SK-N-SH (cell line): ENCODE measurements around the gene TAAR2. TPM values are rescaled to one million over a fixed set of nuclear protein-coding genes. Genes with fewer than 3 reads are reported as not detected.

Experiments used
- CTCF ChIA-PET: fragments of 300-600, 350-600 bp; formaldehyde crosslinking; extraction: SDS; loops from one replicate; lab custom pipeline; 2021; lab: Yijun Ruan, JAX
- POLR2A ChIA-PET: fragments of 350-600 bp; sonication (Branson Sonifier 250); formaldehyde crosslinking; extraction: SDS; loops from one replicate; lab custom pipeline; 2020; ENCODE audit warnings: antibody characterized with exemption, inconsistent platforms; lab: Yijun Ruan, JAX
- DNase-seq: peaks from one replicate; pipeline ENCODE4 v3.0.0; 2012
- H2AFZ ChIP-seq: fragments of 200-600 bp; sonication (generic); 2 replicates; pipeline ENCODE4 v1.8.1; 2016; ENCODE audit warnings: antibody characterized with exemption, mild to moderate bottlenecking, low read depth
- H3F3A ChIP-seq: fragments of 200-600 bp; sonication (generic); replicated peaks from 2 replicates; pipeline ENCODE3; 2016; ENCODE audit warnings: antibody characterized with exemption, mild to moderate bottlenecking; ENCODE audit not compliant: insufficient read depth
- H3K27ac ChIP-seq, 2 experiments: fragments of 200-500 bp in 1 of 2; fragments of 200-600 bp in 1 of 2; sonication (Bioruptor generic) in 1 of 2; sonication (generic), shearing (Covaris generic) in 1 of 2; 2 replicates each; pipeline versions ENCODE4 v1.5.1 to v1.6.1; 2014 to 2016; ENCODE audit warnings: low read depth in 2 of 2, inconsistent platforms in 1 of 2, low read length in 1 of 2, mild to moderate bottlenecking in 1 of 2, mixed read lengths in 1 of 2
- H3K27me3 ChIP-seq: fragments of 200-600 bp; sonication (generic), shearing (Covaris generic); 2 replicates; pipeline ENCODE4 v1.6.1; 2016; ENCODE audit warnings: mixed run types; ENCODE audit not compliant: insufficient read depth
- H3K36me3 ChIP-seq, 2 experiments: fragments of 200-500 bp in 1 of 2; fragments of 200-600 bp in 1 of 2; sonication (Bioruptor generic) in 1 of 2; sonication (generic) in 1 of 2; replicated peaks in 1 of 2; 2 replicates each; pipeline versions ENCODE3 to v1.5.1; 2014 to 2016; ENCODE audit warnings: low read length in 1 of 2, mild to moderate bottlenecking in 1 of 2; ENCODE audit not compliant: insufficient read depth in 2 of 2, control insufficient read depth in 1 of 2
- H3K4me1 ChIP-seq, 2 experiments: fragments of 200-500 bp in 1 of 2; fragments of 200-600 bp in 1 of 2; sonication (Bioruptor generic) in 1 of 2; sonication (generic), shearing (Covaris generic) in 1 of 2; 2 replicates each; pipeline versions ENCODE4 v1.5.1 to v1.6.1; 2014 to 2016; ENCODE audit warnings: low read depth in 1 of 2, low read length in 1 of 2, mixed run types in 1 of 2; ENCODE audit not compliant: insufficient read depth in 2 of 2, control insufficient read depth in 1 of 2
- H3K4me2 ChIP-seq: fragments of 200-600 bp; sonication (generic), shearing (Covaris generic); 2 replicates; pipeline ENCODE4 v1.6.1; 2017; ENCODE audit warnings: mixed run types
- H3K4me3 ChIP-seq, 2 experiments: fragments of 200-500 bp in 1 of 2; fragments of 200-600 bp in 1 of 2; sonication (Bioruptor generic) in 1 of 2; sonication (generic), shearing (Covaris generic) in 1 of 2; 2 replicates each; pipeline versions ENCODE4 v1.5.1 to v1.8.1; 2014 to 2016; ENCODE audit warnings: low read depth in 2 of 2, inconsistent platforms in 1 of 2, low read length in 1 of 2, mild to moderate bottlenecking in 1 of 2, mixed read lengths in 1 of 2, moderate library complexity in 1 of 2
- H3K79me2 ChIP-seq: fragments of 200-600 bp; sonication (generic); 2 replicates; pipeline ENCODE4 v1.8.1; 2017; ENCODE audit warnings: mild to moderate bottlenecking; ENCODE audit not compliant: insufficient read depth
- H3K9ac ChIP-seq: fragments of 200-600 bp; sonication (generic); 2 replicates; pipeline ENCODE4 v1.6.1; 2017; ENCODE audit warnings: mixed run types
- H3K9me2 ChIP-seq: fragments of 200-600 bp; sonication (generic); 2 replicates; pipeline ENCODE4 v1.6.1; 2017; ENCODE audit warnings: mixed run types
- H3K9me3 ChIP-seq: fragments of 200-600 bp; sonication (generic); 2 replicates; pipeline ENCODE4 v1.6.1; 2017; ENCODE audit warnings: mixed run types, mild to moderate bottlenecking, moderate library complexity
- H4K20me1 ChIP-seq: fragments of 200-600 bp; sonication (generic); 2 replicates; pipeline ENCODE4 v1.6.1; 2017; ENCODE audit warnings: mild to moderate bottlenecking, mixed run types; ENCODE audit not compliant: insufficient read depth
- ELF1 ChIP-seq: IDR thresholded peaks from 2 replicates; pipeline ENCODE4 v1.4.0; 2012
- EP300 ChIP-seq, 2 experiments: IDR thresholded peaks; 2 replicates each; pipeline versions ENCODE4 v1.4.0 to v1.6.1; 2012; ENCODE audit warnings: borderline replicate concordance in 1 of 2, low read depth in 1 of 2, low read length in 1 of 2
- FOXJ3 ChIP-seq: sonication (generic); formaldehyde crosslinking; IDR thresholded peaks from 2 replicates; pipeline ENCODE4 v1.5.1; 2020; ENCODE audit warnings: mild to moderate bottlenecking, missing genetic modification reagents
- FOXM1 ChIP-seq: IDR thresholded peaks from 2 replicates; pipeline ENCODE4 v1.4.0; 2012; ENCODE audit warnings: low read depth, mild to moderate bottlenecking
- GATA2 ChIP-seq: sonication (generic); formaldehyde crosslinking; IDR thresholded peaks from 2 replicates; pipeline ENCODE4 v1.5.0; 2020; ENCODE audit warnings: mild to moderate bottlenecking, missing genetic modification reagents
- IRF3 ChIP-seq: fragments of 150-350 bp; IDR thresholded peaks from 2 replicates; pipeline ENCODE4 v1.6.1; 2016; ENCODE audit warnings: mild to moderate bottlenecking, low read depth, low read length
- MAX ChIP-seq: IDR thresholded peaks from 2 replicates; pipeline ENCODE4 v1.4.0; 2012; ENCODE audit warnings: low read depth
- MEF2A ChIP-seq: IDR thresholded peaks from 2 replicates; pipeline ENCODE4 v1.4.0; 2012; ENCODE audit warnings: low read depth, borderline replicate concordance
- NFIC ChIP-seq: IDR thresholded peaks from 2 replicates; pipeline ENCODE4 v1.4.0; 2012; ENCODE audit warnings: borderline replicate concordance
- RCOR1 ChIP-seq: fragments of 150-350 bp; IDR thresholded peaks from 2 replicates; pipeline ENCODE4 v1.6.1; 2017; ENCODE audit warnings: antibody characterized with exemption, low read length
- RFX5 ChIP-seq: IDR thresholded peaks from 2 replicates; pipeline ENCODE4 v1.6.1; 2012; ENCODE audit warnings: mild to moderate bottlenecking, improper control_type of control experiment, low read length
- SIN3A ChIP-seq: IDR thresholded peaks from 2 replicates; pipeline ENCODE4 v1.6.1; 2012; ENCODE audit warnings: low read depth, mild to moderate bottlenecking, low read length, moderate library complexity, borderline replicate concordance
- TAF1 ChIP-seq: IDR thresholded peaks from 2 replicates; pipeline ENCODE4 v1.6.1; 2012; ENCODE audit warnings: low read depth, mild to moderate bottlenecking, low read length, moderate library complexity, borderline replicate concordance
- YY1 ChIP-seq: IDR thresholded peaks from 2 replicates; pipeline ENCODE4 v1.4.0; 2012; ENCODE audit warnings: low read depth, mild to moderate bottlenecking
- WGBS: methylation state at CpG from one replicate; pipeline ENCODE4 v1.1.6; 2017; ENCODE audit warnings: low lambda C conversion rate; 5-methylcytosine and 5-hydroxymethylcytosine counted together
- polyA plus RNA-seq, 3 experiments: library from polyadenylated mRNA; depleted of rRNA; stranded (reverse); fragments of >200 nt; gene quantifications; 2 replicates each; pipeline ENCODE4 v1.2.3, GENCODE V29; 2012
- TF ChIP-seq, protein P1 (sequence below): IDR thresholded peaks from 2 replicates; pipeline ENCODE4; 2012

The TAAR2 gene
- polyA plus RNA-seq, 1 of the 3 experiments (the other 2 are of a cell fraction): not detected

GRCh38 chr6:132659082-132659481 lies 35.0 kb upstream of the TAAR2 start, which contains the start of gene TAAR1:
Gene TAAR1 (minus strand): TSS chr6:132659182. CDS start chr6:132646003, 13,179 bp downstream.
- no peaks in the 10 kb centered on the region for H3K9me3 ChIP-seq
- H3K79me2 ChIP-seq: no peaks in the 10 kb centered on the region
- H3K9me2 ChIP-seq: no peaks in the 10 kb centered on the region
- no peak for DNase-seq
- no peaks in the 10 kb centered on the region; the same call in 1 of the 2 replicates for H3K27me3 ChIP-seq
- no peak within 1 kb of the TSS for H3K4me2 ChIP-seq
- WGBS: 25% methylated on average over 3 of the region's 3 CpGs
- no peaks in the 10 kb centered on the region for H3K4me1 ChIP-seq
- H4K20me1 ChIP-seq: no peaks in the 10 kb centered on the region
- CTCF ChIA-PET: interaction anchor here (0.8 kb wide), 1 partner anchor 1087 kb away, joined by 3 read pairs; no protein-coding TSS in a partner anchor
- H3F3A ChIP-seq: no peaks in the 10 kb centered on the region
- no peak for TF ChIP-seq NFIC
- TF ChIP-seq MAX: no peak
- no peak for TF ChIP-seq TAF1
- no peak for TF ChIP-seq GATA2 (CRISPR knock-in tag)
- TF ChIP-seq RCOR1: no peak
- TF ChIP-seq MEF2A: no peak
- no peak for TF ChIP-seq EP300 (IDR thresholded peaks at IDR 0.05; ENCODE audit: borderline replicate concordance in 1 of 2, low read depth in 1 of 2, low read length in 1 of 2)
- no peak for TF ChIP-seq FOXM1
- no peak for TF ChIP-seq IRF3
- TF ChIP-seq ELF1: no peak
- TF ChIP-seq YY1: no peak
- TF ChIP-seq, protein P1, sequence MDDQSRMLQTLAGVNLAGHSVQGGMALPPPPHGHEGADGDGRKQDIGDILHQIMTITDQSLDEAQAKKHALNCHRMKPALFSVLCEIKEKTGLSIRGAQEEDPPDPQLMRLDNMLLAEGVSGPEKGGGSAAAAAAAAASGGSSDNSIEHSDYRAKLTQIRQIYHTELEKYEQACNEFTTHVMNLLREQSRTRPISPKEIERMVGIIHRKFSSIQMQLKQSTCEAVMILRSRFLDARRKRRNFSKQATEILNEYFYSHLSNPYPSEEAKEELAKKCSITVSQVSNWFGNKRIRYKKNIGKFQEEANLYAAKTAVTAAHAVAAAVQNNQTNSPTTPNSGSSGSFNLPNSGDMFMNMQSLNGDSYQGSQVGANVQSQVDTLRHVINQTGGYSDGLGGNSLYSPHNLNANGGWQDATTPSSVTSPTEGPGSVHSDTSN: no peak
- TF ChIP-seq SIN3A: no peak
- no peak within 1 kb of the TSS for H3K9ac ChIP-seq
- H3K36me3 ChIP-seq: no peaks in the 10 kb centered on the region
- no peak within 1 kb of the TSS for H3K4me3 ChIP-seq
- no peak within 1 kb of the TSS for H2AFZ ChIP-seq
- POLR2A ChIA-PET: no interaction called here
- H3K27ac ChIP-seq: no peak within 1 kb of the TSS

- H3K9me3 ChIP-seq: no peaks in the 10 kb centered on the region
- DNase-seq: no peak
- H3K36me3 ChIP-seq: no peaks in the 10 kb centered on the region
- H3K79me2 ChIP-seq: no peaks in the 10 kb centered on the region
- WGBS: 5% methylated on average over 3 of the region's 3 CpGs
- H4K20me1 ChIP-seq: no peaks in the 10 kb centered on the region
- POLR2A ChIA-PET: no interaction called here
- no peak overlapping the region for H3K4me2 ChIP-seq
- H3K9me2 ChIP-seq: no peaks in the 10 kb centered on the region
- H3F3A ChIP-seq: no peaks in the 10 kb centered on the region
- H3K9ac ChIP-seq: no peak overlapping the region
- CTCF ChIA-PET: no interaction called here
- no peak overlapping the region for H2AFZ ChIP-seq
- TF ChIP-seq RFX5 (no peak), MAX (no peak), EP300 (IDR thresholded peaks at IDR 0.05; ENCODE audit: borderline replicate concordance in 1 of 2, low read depth in 1 of 2, low read length in 1 of 2) (no peak), YY1 (no peak), FOXJ3 (no peak)
- no peak overlapping the region for H3K4me3 ChIP-seq
- no peaks in the 10 kb centered on the region for H3K4me1 ChIP-seq
- no peaks in the 10 kb centered on the region; the same call in 1 of the 2 replicates for H3K27me3 ChIP-seq
- H3K27ac ChIP-seq: no peak overlapping the region
These were observed 27.0 kb upstream of the TAAR2 start for GRCh38 chr6:132651062-132651461.
